D721Med (cell line): ENCODE results near the gene DCUN1D3.

ENCODE experiments used
- DNase-seq: peaks from one replicate; pipeline ENCODE4 v3.0.0; 2011; ENCODE audit warnings: low spot score; ENCODE audit not compliant: insufficient read length
- FAIRE-seq: peaks from 2 replicates; lab custom pipeline; 2011; peaks lifted over from hg19 to GRCh38; lab: Jason Lieb, UNC
- CTCF ChIP-seq: IDR thresholded peaks from 2 replicates; pipeline ENCODE4 v1.5.1; 2012; ENCODE audit warnings: mild to moderate bottlenecking, control low read depth; ENCODE audit not compliant: insufficient read depth; ENCODE audit errors: missing control alignments

Gene DCUN1D3

GRCh38 chr16:20905576-20905975 is 5.4 kb upstream of the DCUN1D3 start:
- no peak for TF ChIP-seq CTCF
- FAIRE-seq (no peak), DNase-seq (no peak)

GRCh38 chr16:20904507-20905081 is 4.4 kb upstream of the DCUN1D3 start:
- FAIRE-seq (no peak), DNase-seq (no peak)
- TF ChIP-seq CTCF: no peak

- FAIRE-seq (no peak), DNase-seq (no peak)
Observed at GRCh38 chr16:20903899-20904506, 3.8 kb upstream of the DCUN1D3 start.

GRCh38 chr16:20903116-20903898 is 3.1 kb upstream of the DCUN1D3 start:
- DNase-seq (no peak), FAIRE-seq (no peak)
- TF ChIP-seq CTCF: no peak

More at GRCh38 chr16:20903899-20904506, 3.8 kb upstream of the DCUN1D3 start:
- TF ChIP-seq CTCF: no peak

- DNase-seq (no peak), FAIRE-seq (no peak)
- no peak for TF ChIP-seq CTCF
Observed at GRCh38 chr16:20902426-20902825, 2.3 kb upstream of the DCUN1D3 start.

GRCh38 chr16:20901436-20902112 is 1.4 kb upstream of the DCUN1D3 start:
- no peak for TF ChIP-seq CTCF
- no peak for FAIRE-seq
- DNase-seq: no peak
